ENCODE measurements around the gene ZGLP1. TPM values are rescaled to one million over a fixed set of nuclear protein-coding genes. Genes with fewer than 3 reads are reported as not detected.

The ZGLP1 gene
- total RNA-seq, 1 donor from 2014 or later, result 8.2 TPM

DNA sequence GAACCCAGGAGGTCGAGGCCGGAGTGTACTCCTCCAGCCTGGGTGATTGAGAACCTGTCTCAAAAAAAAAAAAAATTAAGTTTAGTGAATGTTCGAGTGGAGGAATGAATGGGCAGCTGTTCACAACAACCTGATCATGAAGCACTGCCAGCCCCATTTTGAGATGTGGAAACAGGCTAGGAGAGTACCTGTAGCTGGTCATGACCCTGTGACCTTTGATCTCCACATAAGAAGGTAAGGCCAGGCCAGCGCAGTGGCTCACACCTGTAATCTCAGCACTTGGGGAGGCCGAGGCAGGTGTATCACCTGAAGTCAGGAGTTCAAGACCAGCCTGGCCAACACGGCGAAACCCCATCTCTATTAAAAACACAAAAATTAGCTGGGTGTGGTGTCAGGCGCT lies 16.1 kb upstream of the ZGLP1 start:
- TF ChIP-seq CTCF (IDR thresholded peaks at IDR 0.05; ENCODE audit: unreplicated experiment), result no peak
- no peaks in the 10 kb centered on the region for H3K4me1 Mint-ChIP-seq (ENCODE audit: unreplicated experiment)
- H3K27ac Mint-ChIP-seq (ENCODE audit: unreplicated experiment), result no peak overlapping the region
- no peak for DNase-seq (ENCODE audit: low spot score)
- no peaks in the 10 kb centered on the region for H3K9me3 Mint-ChIP-seq (ENCODE audit: unreplicated experiment)
- no peak overlapping the region for H3K4me3 Mint-ChIP-seq (ENCODE audit: unreplicated experiment)
- H3K36me3 Mint-ChIP-seq (ENCODE audit: low read depth, unreplicated experiment), result peaks cover 20% of the 10 kb centered on the region
- H3K27me3 Mint-ChIP-seq (ENCODE audit: unreplicated experiment), result peaks cover 10% of the 10 kb centered on the region

DNA sequence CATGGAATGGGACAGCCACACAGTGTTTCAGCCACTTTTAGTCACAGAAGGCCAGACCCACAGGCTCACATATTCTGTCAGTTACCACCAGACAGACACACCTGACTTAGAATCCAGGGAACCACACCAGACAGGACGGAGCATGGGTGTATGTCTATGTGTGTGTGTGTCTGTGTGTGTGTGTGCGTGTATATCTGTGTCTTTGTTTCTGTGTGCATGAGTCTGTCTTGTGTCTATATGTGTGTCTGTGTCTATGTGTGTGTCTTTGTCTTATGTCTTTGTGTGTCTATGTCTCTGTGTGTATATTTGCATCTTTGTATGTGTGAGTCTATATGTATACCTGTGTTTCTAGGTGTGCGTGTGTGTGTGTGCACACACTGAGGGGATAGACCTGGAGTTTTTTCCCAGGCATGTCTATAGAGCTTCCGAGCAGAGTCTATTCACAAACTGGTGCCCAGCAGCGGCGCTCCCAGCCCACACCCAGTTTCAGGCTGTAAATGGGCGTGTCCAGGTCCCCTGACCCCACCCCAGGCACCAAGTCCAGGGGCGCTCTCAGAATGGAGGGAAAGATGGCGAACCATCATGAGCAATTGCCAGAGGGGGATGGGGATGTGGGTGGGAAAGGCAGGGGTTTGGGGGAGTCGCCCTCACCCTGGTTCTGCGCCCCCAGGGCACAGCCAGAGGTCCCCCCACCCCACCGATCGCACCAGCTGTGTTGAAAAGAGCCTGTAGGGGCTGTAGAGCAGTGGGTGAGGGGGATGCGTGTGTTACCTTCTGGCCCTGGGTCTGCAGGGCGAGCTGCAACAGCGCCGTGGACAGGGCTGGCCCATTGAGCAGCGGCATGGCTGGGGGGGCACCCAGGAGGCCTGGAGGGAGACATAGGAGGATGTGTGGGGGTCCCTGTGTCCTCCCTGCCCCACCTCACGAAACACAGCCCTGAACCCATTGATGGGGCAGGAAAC lies 12.5 kb upstream of the ZGLP1 start:
- H3K4me1 Mint-ChIP-seq (ENCODE audit: unreplicated experiment), result no peaks in the 10 kb centered on the region
- H3K27ac Mint-ChIP-seq (ENCODE audit: unreplicated experiment), result no peak overlapping the region
- no peaks in the 10 kb centered on the region for H3K9me3 Mint-ChIP-seq (ENCODE audit: unreplicated experiment)
- peaks cover 7% of the 10 kb centered on the region for H3K27me3 Mint-ChIP-seq (ENCODE audit: unreplicated experiment)
- DNase-seq (ENCODE audit: low spot score), result no peak
- peaks cover 18% of the 10 kb centered on the region for H3K36me3 Mint-ChIP-seq (ENCODE audit: low read depth, unreplicated experiment)
- H3K4me3 Mint-ChIP-seq (ENCODE audit: unreplicated experiment), result peak overlapping the region; percentile 35
- no peak for TF ChIP-seq CTCF (IDR thresholded peaks at IDR 0.05; ENCODE audit: unreplicated experiment)

DNA sequence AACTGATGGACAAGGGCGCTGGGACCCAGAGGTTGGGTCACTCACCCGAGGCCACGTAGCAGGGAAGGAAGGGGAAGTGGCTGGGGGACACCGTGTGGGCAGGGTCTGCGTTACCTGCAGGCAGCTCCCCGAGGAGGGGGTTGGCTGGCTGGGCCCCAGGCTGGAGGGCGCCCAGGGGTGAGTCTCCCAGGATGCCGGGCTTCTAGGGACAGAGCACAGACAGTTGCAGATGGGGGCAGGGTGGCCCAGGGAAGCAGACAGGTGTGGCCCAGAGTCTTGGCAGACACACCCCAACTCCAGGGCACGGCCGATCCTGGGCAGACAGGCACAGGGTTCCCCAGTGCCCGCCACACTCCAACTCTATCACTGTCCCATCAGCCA lies 11.8 kb upstream of the ZGLP1 start:
- Mint-ChIP-seq H3K27me3 (ENCODE audit: unreplicated experiment) (peaks cover 8% of the 10 kb centered on the region), H3K4me1 (ENCODE audit: unreplicated experiment) (no peaks in the 10 kb centered on the region), H3K36me3 (ENCODE audit: low read depth, unreplicated experiment) (peaks cover 18% of the 10 kb centered on the region), H3K27ac (ENCODE audit: unreplicated experiment) (no peak overlapping the region), H3K9me3 (ENCODE audit: unreplicated experiment) (no peaks in the 10 kb centered on the region), H3K4me3 (ENCODE audit: unreplicated experiment) (no peak overlapping the region)
- no peak for TF ChIP-seq CTCF (IDR thresholded peaks at IDR 0.05; ENCODE audit: unreplicated experiment)
- DNase-seq (ENCODE audit: low spot score), result no peak

DNA sequence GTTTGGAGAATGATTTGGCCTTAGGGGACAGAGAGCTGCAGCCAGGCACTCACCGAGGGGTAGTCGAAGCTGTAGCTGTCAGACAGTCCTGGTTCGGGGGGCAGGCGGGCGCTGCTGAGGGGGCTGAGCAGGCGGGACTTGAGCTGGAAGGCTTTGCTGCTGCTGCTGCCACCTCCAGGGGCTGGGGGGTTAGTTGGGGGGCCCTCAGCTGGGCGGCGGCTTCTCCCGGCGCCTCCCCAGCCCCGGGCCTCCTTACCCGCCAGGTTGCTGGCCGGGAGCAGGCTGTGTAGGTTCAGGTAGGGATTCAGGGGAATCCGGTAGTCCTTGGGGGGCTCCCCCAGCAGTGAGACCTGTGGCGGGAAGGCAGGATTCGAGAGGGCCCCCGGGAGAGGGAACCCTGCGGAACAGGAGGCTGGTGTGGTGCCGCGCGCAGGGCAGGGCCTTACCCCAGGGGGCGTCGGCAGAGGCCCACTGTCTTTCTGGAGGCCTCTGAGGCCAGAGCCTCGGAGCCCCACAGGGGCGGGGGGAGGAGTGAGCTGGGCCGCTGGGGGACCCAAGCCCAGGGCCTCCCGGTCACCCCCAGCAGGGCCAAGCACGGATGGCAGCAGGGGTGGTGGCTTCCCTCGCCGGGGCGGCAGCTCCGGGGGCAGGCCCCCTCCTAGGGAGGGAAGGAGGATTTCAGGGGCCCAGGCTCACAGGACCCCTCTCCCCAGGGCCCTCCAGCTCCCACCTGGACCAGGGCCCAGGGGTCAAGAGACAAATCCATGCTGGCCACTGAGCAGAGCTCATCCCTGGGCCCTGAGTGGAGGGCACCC lies 11.2 kb upstream of the ZGLP1 start:
- Mint-ChIP-seq H3K4me3 (ENCODE audit: unreplicated experiment) (no peak overlapping the region), H3K4me1 (ENCODE audit: unreplicated experiment) (no peaks in the 10 kb centered on the region), H3K9me3 (ENCODE audit: unreplicated experiment) (no peaks in the 10 kb centered on the region), H3K27me3 (ENCODE audit: unreplicated experiment) (peaks cover 10% of the 10 kb centered on the region), H3K27ac (ENCODE audit: unreplicated experiment) (no peak overlapping the region), H3K36me3 (ENCODE audit: low read depth, unreplicated experiment) (peaks cover 18% of the 10 kb centered on the region)
- DNase-seq (ENCODE audit: low spot score), result no peak
- no peak for TF ChIP-seq CTCF (IDR thresholded peaks at IDR 0.05; ENCODE audit: unreplicated experiment)

All from endothelial cell (in vitro differentiated cells).